Measurements from ENCODE around the gene PACSIN2. TPM values are rescaled to one million over a fixed set of nuclear protein-coding genes. Genes with fewer than 3 reads are reported as not detected.

Gene PACSIN2
- total RNA-seq, 1 donor from 2014 or later, result 61.0 TPM

- Mint-ChIP-seq H3K27me3 (no peaks in the 10 kb centered on the region), H3K36me3 (ENCODE audit: insufficient read depth) (peaks cover 3% of the 10 kb centered on the region), H3K4me1 (ENCODE audit: low read depth) (peaks cover 62% of the 10 kb centered on the region), H3K9me3 (ENCODE audit: low read depth) (peaks cover 6% of the 10 kb centered on the region), H3K4me3 (ENCODE audit: low read depth) (peak overlapping the region; percentile 64), H3K27ac (peak overlapping the region; percentile 94)
- no peak for DNase-seq (ENCODE audit: low spot score, unreplicated experiment)
- no peak for TF ChIP-seq CTCF (IDR thresholded peaks at IDR 0.05; ENCODE audit: unreplicated experiment)
These were observed 55.1 kb downstream of the PACSIN2 start for GRCh38 chr22:42959576-42960509.

DNA sequence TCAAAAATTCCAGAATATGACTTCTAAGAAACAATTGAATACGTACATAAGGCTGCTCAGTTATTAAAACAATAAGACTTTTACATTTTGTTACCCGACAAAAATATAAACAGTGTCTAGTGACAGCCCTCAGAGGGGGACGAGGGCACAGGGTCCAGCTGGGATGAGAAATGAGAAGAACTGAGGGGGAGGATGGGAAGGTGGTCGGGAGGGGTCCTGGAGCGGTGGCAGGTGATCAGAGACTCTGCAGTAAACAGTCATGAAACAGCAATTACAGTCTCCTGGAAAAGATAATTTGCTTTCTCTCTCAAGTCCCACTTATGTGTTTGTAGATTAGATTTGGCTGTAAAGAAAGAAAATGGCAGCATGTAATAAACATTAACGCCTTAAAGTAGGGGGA is 56.0 kb downstream of the PACSIN2 start:
- DNase-seq (ENCODE audit: low spot score, unreplicated experiment), result no peak
- Mint-ChIP-seq H3K4me1 (ENCODE audit: low read depth) (peaks cover 60% of the 10 kb centered on the region), H3K9me3 (ENCODE audit: low read depth) (peaks cover 6% of the 10 kb centered on the region), H3K27me3 (no peaks in the 10 kb centered on the region), H3K4me3 (ENCODE audit: low read depth) (peak overlapping the region; percentile 64), H3K36me3 (ENCODE audit: insufficient read depth) (peaks cover 3% of the 10 kb centered on the region), H3K27ac (peak overlapping the region; percentile 94)
- no peak for TF ChIP-seq CTCF (IDR thresholded peaks at IDR 0.05; ENCODE audit: unreplicated experiment)

- DNase-seq (ENCODE audit: low spot score, unreplicated experiment), result no peak
- Mint-ChIP-seq H3K36me3 (ENCODE audit: insufficient read depth) (peaks cover 6% of the 10 kb centered on the region), H3K27me3 (no peaks in the 10 kb centered on the region), H3K9me3 (ENCODE audit: low read depth) (peaks cover 6% of the 10 kb centered on the region), H3K27ac (peak overlapping the region; percentile 94), H3K4me3 (ENCODE audit: low read depth) (peak overlapping the region; percentile 17), H3K4me1 (ENCODE audit: low read depth) (peaks cover 58% of the 10 kb centered on the region)
- TF ChIP-seq CTCF (IDR thresholded peaks at IDR 0.05; ENCODE audit: unreplicated experiment), result no peak
These were observed 57.0 kb downstream of the PACSIN2 start for GRCh38 chr22:42957958-42958357.

DNA sequence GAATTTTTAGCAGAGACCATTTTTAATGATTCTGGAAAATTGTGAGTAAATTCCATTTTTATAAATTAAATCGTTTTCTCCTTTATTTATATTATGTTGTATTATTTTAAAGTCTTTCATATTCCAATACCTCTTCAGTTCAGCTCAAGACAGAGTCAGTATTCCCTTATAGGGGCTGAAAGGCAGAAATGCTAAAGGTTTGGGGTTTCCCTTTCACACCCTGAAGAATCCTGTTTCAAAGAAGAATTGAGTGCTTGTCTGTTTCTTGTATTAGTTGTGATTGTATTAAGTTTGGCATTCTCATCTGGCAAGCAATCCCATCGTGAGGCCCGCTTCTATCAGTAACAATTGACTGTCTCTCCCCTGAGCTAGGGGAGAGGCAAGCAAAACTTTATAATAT is 57.4 kb downstream of the PACSIN2 start:
- Mint-ChIP-seq H3K4me3 (ENCODE audit: low read depth) (no peak overlapping the region), H3K4me1 (ENCODE audit: low read depth) (peaks cover 56% of the 10 kb centered on the region), H3K27ac (no peak overlapping the region), H3K36me3 (ENCODE audit: insufficient read depth) (peaks cover 6% of the 10 kb centered on the region), H3K9me3 (ENCODE audit: low read depth) (peaks cover 6% of the 10 kb centered on the region), H3K27me3 (no peaks in the 10 kb centered on the region)
- TF ChIP-seq CTCF (IDR thresholded peaks at IDR 0.05; ENCODE audit: unreplicated experiment), result no peak
- no peak for DNase-seq (ENCODE audit: low spot score, unreplicated experiment)

DNA sequence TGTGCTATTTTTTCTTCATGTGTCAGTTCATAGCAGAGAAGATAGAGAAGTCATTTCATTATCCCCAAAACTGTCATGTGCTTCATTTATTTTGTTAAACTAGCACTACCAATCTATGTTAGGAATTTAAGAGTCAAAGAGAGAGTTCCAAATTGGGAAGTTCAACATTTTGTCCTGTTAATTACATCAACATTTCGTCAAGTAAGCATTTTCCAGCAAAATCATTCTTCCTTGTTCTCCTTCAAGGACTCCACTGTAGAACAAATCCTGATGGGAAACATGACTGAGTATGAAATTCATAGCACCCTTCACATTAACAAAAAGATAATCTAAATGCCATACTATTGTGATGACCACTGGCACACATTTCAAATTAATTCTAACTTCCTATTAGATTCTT is 59.1 kb downstream of the PACSIN2 start:
- Mint-ChIP-seq H3K4me3 (ENCODE audit: low read depth) (no peak overlapping the region), H3K27me3 (no peaks in the 10 kb centered on the region), H3K9me3 (ENCODE audit: low read depth) (peaks cover 6% of the 10 kb centered on the region), H3K4me1 (ENCODE audit: low read depth) (peaks cover 55% of the 10 kb centered on the region), H3K27ac (no peak overlapping the region), H3K36me3 (ENCODE audit: insufficient read depth) (peaks cover 6% of the 10 kb centered on the region)
- TF ChIP-seq CTCF (IDR thresholded peaks at IDR 0.05; ENCODE audit: unreplicated experiment), result no peak
- DNase-seq (ENCODE audit: low spot score, unreplicated experiment), result no peak
